ENCODE data around the gene OS9.

OS9 gene

GRCh38 chr12:57731411-57732080, 37.6 kb downstream of the OS9 start:
- no peak overlapping the region for H3K4me3 ChIP-seq (ENCODE audit: low read length)
- no peak for DNase-seq (ENCODE audit: low read depth)
- TF ChIP-seq CTCF (IDR thresholded peaks at IDR 0.05; ENCODE audit: insufficient read depth, low read depth, low read length, missing control alignments): no peak

GRCh38 chr12:57732270-57732669, 38.3 kb downstream of the OS9 start:
- DNase-seq (ENCODE audit: low read depth): no peak
- no peak overlapping the region for H3K4me3 ChIP-seq (ENCODE audit: low read length)
- no peak for TF ChIP-seq CTCF (IDR thresholded peaks at IDR 0.05; ENCODE audit: insufficient read depth, low read depth, low read length, missing control alignments)

GRCh38 chr12:57732726-57733593, 39.0 kb downstream of the OS9 start:
- no peak overlapping the region for H3K4me3 ChIP-seq (ENCODE audit: low read length)
- TF ChIP-seq CTCF (IDR thresholded peaks at IDR 0.05; ENCODE audit: insufficient read depth, low read depth, low read length, missing control alignments): no peak
- DNase-seq (ENCODE audit: low read depth): no peak

- DNase-seq (ENCODE audit: low read depth): no peak
- no peak for TF ChIP-seq CTCF (IDR thresholded peaks at IDR 0.05; ENCODE audit: insufficient read depth, low read depth, low read length, missing control alignments)
- no peak overlapping the region for H3K4me3 ChIP-seq (ENCODE audit: low read length)
Observed at GRCh38 chr12:57733928-57734327, 40.0 kb downstream of the OS9 start.

GRCh38 chr12:57734591-57734990, 40.7 kb downstream of the OS9 start:
- peak; percentile 32 for DNase-seq (ENCODE audit: low read depth)

GRCh38 chr12:57735198-57735855, 41.4 kb downstream of the OS9 start:
- H3K4me3 ChIP-seq (ENCODE audit: low read length): no peak overlapping the region
- TF ChIP-seq CTCF (IDR thresholded peaks at IDR 0.05; ENCODE audit: insufficient read depth, low read depth, low read length, missing control alignments): no peak
- no peak for DNase-seq (ENCODE audit: low read depth)

More at GRCh38 chr12:57734591-57734990, 40.7 kb downstream of the OS9 start:
- no peak for TF ChIP-seq CTCF (IDR thresholded peaks at IDR 0.05; ENCODE audit: insufficient read depth, low read depth, low read length, missing control alignments)
- H3K4me3 ChIP-seq (ENCODE audit: low read length): no peak overlapping the region
